HepG2 (cell line): Measurements from ENCODE around the gene SLC25A25. TPM values are rescaled to one million over a fixed set of nuclear protein-coding genes. Genes with fewer than 3 reads are reported as not detected.

Experiments
- ATAC-seq: fragments of 200-7000 bp; cut with Tn5 transposase; 3 replicates; pipeline ENCODE4 v1.9.1; 2020; ENCODE audit warnings: mild to moderate bottlenecking, moderate library complexity
- BruUV-seq: library from RNA; stranded (reverse); fragments of 400-500 nt; replicated peaks from 2 replicates; lab custom pipeline; 2021; lab: Mats Ljungman, UMichigan
- CTCF ChIA-PET: fragments of 300-600 bp; formaldehyde crosslinking; extraction: SDS; loops from one replicate; lab custom pipeline; 2021; ENCODE audit warnings: low total read pairs, inconsistent platforms, low intra/inter-chr PET ratio; lab: Yijun Ruan, JAX
- POLR2A ChIA-PET: fragments of 350-600 bp; sonication (Branson Sonifier 250); formaldehyde crosslinking; loops from one replicate; lab custom pipeline; 2020; ENCODE audit warnings: antibody characterized with exemption, inconsistent platforms; lab: Yijun Ruan, JAX
- DNase-seq: peaks from one replicate; pipeline ENCODE4 v3.0.0-alpha.2; 2015; ENCODE audit warnings: low spot score
- FAIRE-seq: peaks from 3 replicates; lab custom pipeline; 2011; peaks lifted over from hg19 to GRCh38; lab: Jason Lieb, UNC
- H2AFZ ChIP-seq: one replicate; pipeline ENCODE4 v1.6.1; 2011; ENCODE audit warnings: low read length, inconsistent platforms
- H3K27ac ChIP-seq: fragments of 300-600 bp; 3 replicates; pipeline ENCODE4 v1.8.0; 2011; ENCODE audit warnings: mixed run types, mild to moderate bottlenecking, mixed read lengths, low read length, inconsistent platforms; ENCODE audit not compliant: insufficient read depth; ENCODE audit errors: extremely low read length
- H3K27me3 ChIP-seq, 2 experiments: fragments of 200-600 bp in 1 of 2; 2 replicates in 1 of 2; 3 replicates in 1 of 2; pipeline versions ENCODE4 v1.6.0 to v1.8.0; 2011; ENCODE audit warnings: low read length in 2 of 2, mild to moderate bottlenecking in 2 of 2, moderate library complexity in 2 of 2, inconsistent platforms in 1 of 2; ENCODE audit not compliant: insufficient read depth in 2 of 2, control insufficient read depth in 1 of 2
- H3K36me3 ChIP-seq, 2 experiments: fragments of 200-600 bp in 1 of 2; replicated peaks in 1 of 2; 2 replicates in 1 of 2; 3 replicates in 1 of 2; pipeline versions ENCODE4 v1.5.1 to v1.8.0; 2011; ENCODE audit warnings: low read length in 2 of 2, inconsistent platforms in 1 of 2; ENCODE audit not compliant: insufficient read depth in 2 of 2, control insufficient read depth in 1 of 2
- H3K4me1 ChIP-seq: 2 replicates; pipeline ENCODE4 v1.5.1; 2012; ENCODE audit warnings: low read length, inconsistent platforms; ENCODE audit not compliant: insufficient read depth
- H3K4me2 ChIP-seq: 2 replicates; pipeline ENCODE4 v1.6.0; 2011; ENCODE audit warnings: low read depth, low read length, inconsistent platforms
- H3K4me3 ChIP-seq, 3 experiments: fragments of 200-600 bp in 1 of 3; sonication (generic), shearing (Covaris generic) in 1 of 3; replicated peaks in 1 of 3; 2 replicates each; pipeline ENCODE4 v1.5.1; 2011 to 2016; ENCODE audit warnings: low read length in 3 of 3, inconsistent platforms in 2 of 3, low read depth in 2 of 3, mild to moderate bottlenecking in 2 of 3, control low read depth in 1 of 3, mixed read lengths in 1 of 3; ENCODE audit not compliant: insufficient read depth in 1 of 3
- H3K79me2 ChIP-seq: one replicate; pipeline ENCODE4 v1.6.1; 2011; ENCODE audit warnings: low read length, inconsistent platforms; ENCODE audit not compliant: insufficient read depth
- H3K9ac ChIP-seq: 2 replicates; pipeline ENCODE4 v1.6.0; 2011; ENCODE audit warnings: mild to moderate bottlenecking, low read depth, low read length, inconsistent platforms; ENCODE audit not compliant: insufficient read depth
- H3K9me3 ChIP-seq: 2 replicates; pipeline ENCODE4 v1.5.1; 2012; ENCODE audit warnings: mild to moderate bottlenecking, low read length
- H4K20me1 ChIP-seq: 2 replicates; pipeline ENCODE4 v1.6.0; 2011; ENCODE audit warnings: inconsistent platforms, mild to moderate bottlenecking, low read length, moderate library complexity; ENCODE audit not compliant: insufficient read depth
- CENPX ChIP-seq: sonication (generic); formaldehyde crosslinking; IDR thresholded peaks from 2 replicates; pipeline ENCODE4 v1.9.0; 2021; ENCODE audit warnings: mild to moderate bottlenecking, missing genetic modification reagents, moderate library complexity
- DMAP1 ChIP-seq: IDR thresholded peaks from 2 replicates; pipeline ENCODE4 v1.6.1; 2016
- HNRNPL ChIP-seq: fragments of 200-400 bp; formaldehyde crosslinking; IDR thresholded peaks from 2 replicates; pipeline ENCODE4 v1.6.1; 2017; ENCODE audit warnings: mild to moderate bottlenecking, low read depth, low read length
- JUNB ChIP-seq: sonication (generic); formaldehyde crosslinking; IDR thresholded peaks from 2 replicates; pipeline ENCODE4 v1.8.0; 2022; ENCODE audit warnings: missing genetic modification reagents, mild to moderate bottlenecking, borderline replicate concordance
- JUND ChIP-seq: sonication (generic); formaldehyde crosslinking; IDR thresholded peaks from 2 replicates; pipeline ENCODE4 v1.8.0; 2022; ENCODE audit warnings: mild to moderate bottlenecking, missing genetic modification reagents
- KDM5A ChIP-seq: fragments of 200-600 bp; sonication (generic); IDR thresholded peaks from 2 replicates; pipeline ENCODE4 v1.7.0; 2018; ENCODE audit warnings: antibody characterized with exemption, mild to moderate bottlenecking, low read length, borderline replicate concordance
- MIER2 ChIP-seq: IDR thresholded peaks from 2 replicates; pipeline ENCODE4 v1.6.1; 2016; ENCODE audit warnings: missing biosample characterization, missing genetic modification reagents
- MLLT10 ChIP-seq: sonication (generic); formaldehyde crosslinking; IDR thresholded peaks from 2 replicates; pipeline ENCODE4 v1.4.0; 2020; ENCODE audit warnings: missing genetic modification reagents
- POGZ ChIP-seq: sonication (generic); formaldehyde crosslinking; IDR thresholded peaks from 2 replicates; pipeline ENCODE4 v1.4.0; 2020; ENCODE audit warnings: mild to moderate bottlenecking, missing genetic modification reagents
- RXRB ChIP-seq: IDR thresholded peaks from 2 replicates; pipeline ENCODE4 v1.6.1; 2016; ENCODE audit warnings: borderline replicate concordance, missing genetic modification reagents, missing compliant biosample characterization
- SSRP1 ChIP-seq: IDR thresholded peaks from 2 replicates; pipeline ENCODE4 v1.6.1; 2016; ENCODE audit warnings: control low read depth
- WIZ ChIP-seq: sonication (generic); formaldehyde crosslinking; IDR thresholded peaks from 2 replicates; pipeline ENCODE4 v1.5.1; 2020; ENCODE audit warnings: mild to moderate bottlenecking, missing genetic modification reagents
- ZNF230 ChIP-seq: sonication (generic); formaldehyde crosslinking; IDR thresholded peaks from 2 replicates; pipeline ENCODE4 v1.4.0; 2020; ENCODE audit warnings: mild to moderate bottlenecking, missing genetic modification reagents
- ZNF30 ChIP-seq: sonication (generic); formaldehyde crosslinking; IDR thresholded peaks from 2 replicates; pipeline ENCODE4 v1.5.0; 2020; ENCODE audit warnings: mild to moderate bottlenecking, missing genetic modification reagents
- ZNF550 ChIP-seq: sonication (generic); formaldehyde crosslinking; IDR thresholded peaks from 2 replicates; pipeline ENCODE4 v1.4.0; 2020; ENCODE audit warnings: mild to moderate bottlenecking, missing genetic modification reagents, borderline replicate concordance
- ZNF607 ChIP-seq: sonication (generic); formaldehyde crosslinking; IDR thresholded peaks from 2 replicates; pipeline ENCODE4 v1.5.1; 2020; ENCODE audit warnings: missing genetic modification reagents, mild to moderate bottlenecking, borderline replicate concordance
- ZNF780A ChIP-seq: sonication (generic); formaldehyde crosslinking; IDR thresholded peaks from 2 replicates; pipeline ENCODE4 v1.8.0; 2022; ENCODE audit warnings: mild to moderate bottlenecking, missing genetic modification reagents, moderate library complexity
- WGBS: methylation state at CpG from one replicate; pipeline ENCODE4 v1.1.6; 2017; ENCODE audit warnings: low lambda C conversion rate; 5-methylcytosine and 5-hydroxymethylcytosine counted together
- in situ Hi-C: cut with HindIII; loops from 2 replicates; pipeline ENCODE4 v1.10.0; 2017; ENCODE audit warnings: low pct_unique_long_range_greater_than_20kb; ENCODE audit not compliant: extremely low pct_ligation_motif_present
- intact Hi-C: fragments of 100-400 bp; cut with micrococcal nuclease; formaldehyde crosslinking; loops from one replicate; pipeline ENCODE4 v1.10.0; 2022; ENCODE audit not compliant: unreplicated experiment
- polyA plus RNA-seq, 8 experiments: library from polyadenylated mRNA; depleted of rRNA in 3 of 8; stranded (reverse) in 7 of 8; unstranded in 1 of 8; fragments of >200 nt; fragmentation: Illumina TruSeq in 4 of 8; extraction: Trizol in 4 of 8; gene quantifications; 2 replicates each; pipeline versions ENCODE4 v1.2.1 to v1.2.3, GENCODE V29; 2011 to 2016; ENCODE audit warnings: low read depth in 4 of 8, missing spikeins in 1 of 8, mixed read lengths in 1 of 8; ENCODE audit not compliant: insufficient read depth in 1 of 8
- total RNA-seq, 5 experiments: library from RNA; depleted of rRNA; stranded (reverse); fragments of >200 nt; fragmentation: Illumina TruSeq; extraction: Trizol; gene quantifications; 2 replicates each; pipeline ENCODE4 v1.2.3, GENCODE V29; 2016; ENCODE audit warnings: low read depth in 1 of 5
- TF ChIP-seq, protein P1 (sequence below): sonication (generic); formaldehyde crosslinking; IDR thresholded peaks from 2 replicates; pipeline ENCODE4 v1.4.0; 2020; ENCODE audit warnings: missing genetic modification reagents, mild to moderate bottlenecking, borderline replicate concordance

The SLC25A25 gene
- total and polyA plus RNA-seq, 2 of the 13 experiments (the other 11 are each of a cell fraction or from before 2014, with no cell fraction given), result 10.5 to 24.8 TPM

DNA sequence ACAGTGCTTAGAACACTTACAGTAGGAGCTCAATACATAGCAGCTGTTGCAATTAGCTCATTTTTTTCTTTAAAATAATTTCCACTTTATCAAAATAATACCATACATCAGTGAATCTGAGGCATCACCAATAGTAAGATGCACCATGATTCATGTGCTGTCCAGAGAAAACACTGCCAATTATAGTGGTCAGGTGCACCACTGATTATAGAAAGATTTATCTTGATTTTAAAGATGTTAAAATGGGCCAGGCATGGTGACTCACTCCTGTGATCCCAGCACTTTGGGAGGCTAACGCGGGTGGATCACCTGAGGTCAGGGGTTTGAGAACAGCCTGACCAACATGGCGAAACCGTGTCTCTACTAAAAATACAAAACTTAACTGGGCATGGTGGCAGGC is 40.3 kb upstream of the SLC25A25 start:
- no peak for TF ChIP-seq ZNF550
- TF ChIP-seq ZNF30, result no peak
- TF ChIP-seq DMAP1 (CRISPR knock-in tag), result no peak
- no peak for TF ChIP-seq JUNB
- no peak for TF ChIP-seq ZNF780A (CRISPR knock-in tag)
- no peak for TF ChIP-seq ZNF230 (CRISPR knock-in tag)
- TF ChIP-seq, protein P1, sequence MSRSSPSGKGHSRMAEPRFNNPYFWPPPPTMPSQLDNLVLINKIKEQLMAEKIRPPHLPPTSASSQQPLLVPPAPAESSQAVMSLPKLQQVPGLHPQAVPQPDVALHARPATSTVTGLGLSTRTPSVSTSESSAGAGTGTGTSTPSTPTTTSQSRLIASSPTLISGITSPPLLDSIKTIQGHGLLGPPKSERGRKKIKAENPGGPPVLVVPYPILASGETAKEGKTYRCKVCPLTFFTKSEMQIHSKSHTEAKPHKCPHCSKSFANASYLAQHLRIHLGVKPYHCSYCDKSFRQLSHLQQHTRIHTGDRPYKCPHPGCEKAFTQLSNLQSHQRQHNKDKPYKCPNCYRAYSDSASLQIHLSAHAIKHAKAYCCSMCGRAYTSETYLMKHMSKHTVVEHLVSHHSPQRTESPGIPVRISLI (CRISPR knock-in tag), result no peak
- TF ChIP-seq MIER2 (CRISPR knock-in tag), result no peak
- DNase-seq, result no peak
- Histone ChIP-seq H3K4me2 (no peak overlapping the region), H3K79me2 (no peaks in the 10 kb centered on the region), H3K27me3 (peaks cover 2 to 7% of the 10 kb centered on the region in 2 experiments; a peak in 4 of 5 replicates), H3K4me1 (peaks cover 38% of the 10 kb centered on the region), H4K20me1 (no peaks in the 10 kb centered on the region), H3K27ac (no peak overlapping the region), H3K9ac (no peak overlapping the region), H2AFZ (no peak overlapping the region), H3K9me3 (no peaks in the 10 kb centered on the region), H3K4me3 (no peak overlapping the region), H3K36me3 (no peaks in the 10 kb centered on the region)
- WGBS, result 46% methylated on average over 3 of the region's 4 CpGs
- intact Hi-C loops, result no loop called here
- BruUV-seq, result no TSS peak
- in situ Hi-C loops, result no loop called here
- CTCF ChIA-PET, result no interaction called here
- ATAC-seq, result no peak
- FAIRE-seq, result no peak
- POLR2A ChIA-PET, result no interaction called here

GRCh38 chr9:128033609-128034008 is 34.4 kb upstream of the SLC25A25 start:
- no peaks in the 10 kb centered on the region for H3K36me3 ChIP-seq
- FAIRE-seq (no peak), ATAC-seq (no peak), DNase-seq (no peak)
- no peaks in the 10 kb centered on the region for H4K20me1 ChIP-seq
- in situ Hi-C loops, result no loop called here
- intact Hi-C loops, result loop anchor here (2.0 kb wide), 2 partner anchors 79 to 91 kb away; no protein-coding TSS in a partner anchor
- H3K9ac ChIP-seq, result no peak overlapping the region
- H3K4me2 ChIP-seq, result no peak overlapping the region
- H3K27me3 ChIP-seq, result no peaks in the 10 kb centered on the region; a peak in 1 of 5 replicates
- whole genome bisulfite sequencing, result 68% methylated on average over 4 of the region's 4 CpGs
- H3K79me2 ChIP-seq, result no peaks in the 10 kb centered on the region
- H3K9me3 ChIP-seq, result no peaks in the 10 kb centered on the region
- peaks cover 16% of the 10 kb centered on the region for H3K4me1 ChIP-seq
- POLR2A ChIA-PET, result interaction anchor here (1.3 kb wide), 1 partner anchor 83 kb away, joined by 4 read pairs; no protein-coding TSS in a partner anchor
- no peak overlapping the region for H3K27ac ChIP-seq
- CTCF ChIA-PET, result interaction anchor here (3.2 kb wide), 1 partner anchor 90 kb away, joined by 28 read pairs; no protein-coding TSS in a partner anchor
- H3K4me3 ChIP-seq, result no peak overlapping the region
- H2AFZ ChIP-seq, result no peak overlapping the region
- BruUV-seq, result no TSS peak
- TF ChIP-seq POGZ (CRISPR knock-in tag) (no peak), CENPX (no peak), MLLT10 (no peak), KDM5A (no peak), SSRP1 (CRISPR knock-in tag) (no peak), JUND (no peak), RXRB (CRISPR knock-in tag) (no peak), HNRNPL (no peak), WIZ (CRISPR knock-in tag) (no peak), ZNF607 (CRISPR knock-in tag) (no peak)
